Erythroblast (primary cell): ENCODE results near the gene RPS4Y1.

Source experiments
- GATA1 ChIP-seq: IDR thresholded peaks from 2 replicates; pipeline ENCODE4 v1.6.1; 2011; ENCODE audit warnings: low read depth, mild to moderate bottlenecking, control low read depth, low read length, moderate library complexity
- POLR2A ChIP-seq: IDR thresholded peaks from 2 replicates; pipeline ENCODE4 v1.6.1; 2011; ENCODE audit warnings: mild to moderate bottlenecking, low read length

- TF ChIP-seq POLR2A, result no peak
- no peak for TF ChIP-seq GATA1
Observed at GRCh38 chrY:2857068-2857467, 15.7 kb downstream of the RPS4Y1 start.
